IMR-90 (cell line): ENCODE data around the gene STOM. TPM values are rescaled to one million over a fixed set of nuclear protein-coding genes. Genes with fewer than 3 reads are reported as not detected.

Source experiments
- ATAC-seq: fragments of 200-7000 bp; cut with Tn5 transposase; 2 replicates; pipeline ENCODE4 v1.9.1; 2020; ENCODE audit warnings: low read depth, mild to moderate bottlenecking, moderate library complexity
- BruUV-seq: library from RNA; stranded (reverse); fragments of 400-500 nt; replicated peaks from 2 replicates; lab custom pipeline; 2021; lab: Mats Ljungman, UMichigan
- CTCF ChIA-PET: fragments of 300-600 bp; formaldehyde crosslinking; extraction: SDS; loops from one replicate; lab custom pipeline; 2021; ENCODE audit warnings: antibody characterized with exemption; lab: Yijun Ruan, JAX
- POLR2A ChIA-PET: fragments of 300-600 bp; sonication (Branson Sonifier 250); formaldehyde crosslinking; loops from one replicate; lab custom pipeline; 2022; ENCODE audit warnings: antibody characterized with exemption; ENCODE audit not compliant: unreplicated experiment; lab: Charles Lee
- DNase-seq: peaks from one replicate; pipeline ENCODE4 v3.0.0; 2013
- H2AFZ ChIP-seq: replicated peaks from 2 replicates; pipeline ENCODE3; 2013; ENCODE audit warnings: low read length, mild to moderate bottlenecking; ENCODE audit not compliant: poor library complexity
- H2AK5ac ChIP-seq: 2 replicates; pipeline ENCODE4 v1.6.1; 2013; ENCODE audit warnings: low read depth, low read length, inconsistent platforms
- H2AK9ac ChIP-seq: replicated peaks from 2 replicates; pipeline ENCODE3; 2013; ENCODE audit warnings: mild to moderate bottlenecking, low read depth, low read length, moderate library complexity; ENCODE audit not compliant: poor library complexity
- H2BK120ac ChIP-seq: 2 replicates; pipeline ENCODE4 v1.6.1; 2013; ENCODE audit warnings: low read depth, low read length, inconsistent platforms
- H2BK15ac ChIP-seq: 3 replicates; pipeline ENCODE4 v1.6.1; 2013; ENCODE audit warnings: low read depth, low read length, inconsistent platforms
- H2BK20ac ChIP-seq: 2 replicates; pipeline ENCODE4 v1.6.1; 2013; ENCODE audit warnings: low read depth, mild to moderate bottlenecking, inconsistent platforms, low read length, moderate library complexity
- H2BK5ac ChIP-seq: 2 replicates; pipeline ENCODE4 v1.6.1; 2013; ENCODE audit warnings: mild to moderate bottlenecking, low read depth, low read length, inconsistent platforms; ENCODE audit not compliant: poor library complexity, severe bottlenecking
- H3K14ac ChIP-seq: replicated peaks from 2 replicates; pipeline ENCODE4 v1.6.1; 2013; ENCODE audit warnings: low read depth, low read length, inconsistent platforms
- H3K18ac ChIP-seq: 2 replicates; pipeline ENCODE4 v1.6.1; 2013; ENCODE audit warnings: low read depth, low read length, control low read depth
- H3K23ac ChIP-seq: 2 replicates; pipeline ENCODE4 v1.6.1; 2013; ENCODE audit warnings: low read depth, low read length, inconsistent platforms
- H3K27ac ChIP-seq: 2 replicates; pipeline ENCODE4 v1.5.1; 2013; ENCODE audit warnings: mild to moderate bottlenecking, control low read depth, low read length; ENCODE audit not compliant: insufficient read depth
- H3K27me3 ChIP-seq: 2 replicates; pipeline ENCODE4 v1.6.1; 2013; ENCODE audit warnings: low read length; ENCODE audit not compliant: control insufficient read depth, insufficient read depth
- H3K36me3 ChIP-seq: 2 replicates; pipeline ENCODE4 v1.6.1; 2013; ENCODE audit warnings: low read length, mixed read lengths; ENCODE audit not compliant: control insufficient read depth, insufficient read depth
- H3K4ac ChIP-seq: 2 replicates; pipeline ENCODE4 v1.6.1; 2013; ENCODE audit warnings: low read depth, low read length, inconsistent platforms
- H3K4me1 ChIP-seq: 2 replicates; pipeline ENCODE4 v1.6.1; 2013; ENCODE audit warnings: low read length, mixed read lengths; ENCODE audit not compliant: control insufficient read depth, insufficient read depth
- H3K4me2 ChIP-seq: 2 replicates; pipeline ENCODE4 v1.6.1; 2013; ENCODE audit warnings: low read depth, mild to moderate bottlenecking, control low read depth, low read length, moderate library complexity
- H3K4me3 ChIP-seq: 2 replicates; pipeline ENCODE4 v1.5.1; 2013; ENCODE audit warnings: low read depth, mild to moderate bottlenecking, control low read depth, low read length, moderate library complexity; ENCODE audit not compliant: insufficient read depth
- H3K56ac ChIP-seq: 2 replicates; pipeline ENCODE4 v1.6.1; 2013; ENCODE audit warnings: low read length, inconsistent platforms; ENCODE audit not compliant: insufficient read depth; ENCODE audit errors: extremely low read depth
- H3K79me1 ChIP-seq, 2 experiments: 2 replicates each; pipeline ENCODE4 v1.6.1; 2013; ENCODE audit warnings: low read length in 2 of 2, inconsistent platforms in 1 of 2, low read depth in 1 of 2
- H3K9ac ChIP-seq: 2 replicates; pipeline ENCODE4 v1.6.1; 2013; ENCODE audit warnings: low read depth, low read length, control low read depth
- H3K9me1 ChIP-seq: 2 replicates; pipeline ENCODE4 v1.6.1; 2013; ENCODE audit warnings: low read length, inconsistent platforms; ENCODE audit not compliant: insufficient read depth
- H3K9me3 ChIP-seq: 2 replicates; pipeline ENCODE4 v1.6.1; 2013; ENCODE audit warnings: low read length; ENCODE audit not compliant: control insufficient read depth, insufficient read depth
- H4K20me1 ChIP-seq: 2 replicates; pipeline ENCODE4 v1.6.1; 2013; ENCODE audit warnings: low read length, inconsistent platforms; ENCODE audit not compliant: insufficient read depth
- H4K5ac ChIP-seq: 2 replicates; pipeline ENCODE4 v1.6.1; 2013; ENCODE audit warnings: mild to moderate bottlenecking, low read depth, low read length, control low read depth
- H4K8ac ChIP-seq, 2 experiments: 2 replicates each; pipeline ENCODE4 v1.6.1; 2013; ENCODE audit warnings: low read depth in 2 of 2, low read length in 2 of 2, control low read depth in 1 of 2, inconsistent platforms in 1 of 2
- H4K91ac ChIP-seq: 2 replicates; pipeline ENCODE4 v1.6.1; 2013; ENCODE audit warnings: low read depth, low read length, inconsistent platforms; ENCODE audit not compliant: insufficient read depth
- BHLHE40 ChIP-seq: fragments of 150-350 bp; IDR thresholded peaks from 2 replicates; pipeline ENCODE4 v1.6.1; 2016; ENCODE audit warnings: mild to moderate bottlenecking, low read depth, low read length
- FOS ChIP-seq: fragments of 150-350 bp; IDR thresholded peaks from 2 replicates; pipeline ENCODE4 v1.6.1; 2016; ENCODE audit warnings: low read depth, low read length
- MXI1 ChIP-seq: IDR thresholded peaks from 2 replicates; pipeline ENCODE4 v1.6.1; 2012; ENCODE audit warnings: low read depth, mild to moderate bottlenecking, low read length, moderate library complexity, borderline replicate concordance
- NFE2L2 ChIP-seq: fragments of 150-350 bp; IDR thresholded peaks from 2 replicates; pipeline ENCODE4 v1.6.1; 2016; ENCODE audit warnings: low read depth, mild to moderate bottlenecking, low read length
- RAD21 ChIP-seq: IDR thresholded peaks from 2 replicates; pipeline ENCODE4 v1.6.1; 2012; ENCODE audit warnings: low read length, improper control_type of control experiment
- RCOR1 ChIP-seq: IDR thresholded peaks from 2 replicates; pipeline ENCODE4 v1.6.1; 2012; ENCODE audit warnings: mild to moderate bottlenecking, low read length, improper control_type of control experiment; ENCODE audit not compliant: insufficient replicate concordance
- RFX5 ChIP-seq: IDR thresholded peaks from 2 replicates; pipeline ENCODE4 v1.8.0; 2012; ENCODE audit warnings: low read depth, mild to moderate bottlenecking, low read length, moderate library complexity
- WGBS, 2 experiments: methylation state at CpG; one replicate each; pipeline versions ENCODE4 v1.1.5 to v1.1.7; 2013; ENCODE audit warnings: missing lambda C conversion rate in 2 of 2; ENCODE audit not compliant: insufficient read length in 1 of 2; ENCODE audit errors: extremely low coverage in 2 of 2; 5-methylcytosine and 5-hydroxymethylcytosine counted together
- dilution Hi-C: fragments of 300-500 bp; cut with HindIII; formaldehyde crosslinking; loops from one replicate; pipeline ENCODE4 v1.14.3; 2018; ENCODE audit warnings: low sequenced_read_pairs; ENCODE audit not compliant: unreplicated experiment
- in situ Hi-C: fragments of 300-500 bp; cut with MboI; formaldehyde crosslinking; loops from 3 replicates; pipeline ENCODE4 v1.14.3; 2019; ENCODE audit warnings: low sequenced_read_pairs, inconsistent platforms, mixed read lengths
- intact Hi-C: fragments of 100-400 bp; cut with micrococcal nuclease; formaldehyde crosslinking; loops from 2 replicates; pipeline ENCODE4 v1.10.0; 2022
- polyA plus RNA-seq, 3 experiments: library from polyadenylated mRNA; depleted of rRNA; stranded (reverse); fragments of >200 nt; gene quantifications; 2 replicates each; pipeline ENCODE4 v1.2.3, GENCODE V29; 2012; ENCODE audit warnings: low replicate concordance in 1 of 3
- total RNA-seq: library from RNA; depleted of rRNA; stranded (reverse); fragments of >200 nt; gene quantifications from 2 replicates; pipeline ENCODE4 v1.2.3, GENCODE V29; 2012
- TF ChIP-seq, protein P1 (sequence below): fragments of 150-350 bp; IDR thresholded peaks from 2 replicates; pipeline ENCODE4 v1.6.1; 2016; ENCODE audit warnings: low read depth, mild to moderate bottlenecking, low read length, moderate library complexity, borderline replicate concordance
- TF ChIP-seq, protein P2 (sequence below): fragments of 150-350 bp; IDR thresholded peaks from 2 replicates; pipeline ENCODE4 v1.6.1; 2017; ENCODE audit warnings: mild to moderate bottlenecking, antibody characterized with exemption, low read length, low read depth

Gene STOM
- total and polyA plus RNA-seq, 2 of the 4 experiments (the other 2 are of a cell fraction): 78.4 to 84.8 TPM

DNA sequence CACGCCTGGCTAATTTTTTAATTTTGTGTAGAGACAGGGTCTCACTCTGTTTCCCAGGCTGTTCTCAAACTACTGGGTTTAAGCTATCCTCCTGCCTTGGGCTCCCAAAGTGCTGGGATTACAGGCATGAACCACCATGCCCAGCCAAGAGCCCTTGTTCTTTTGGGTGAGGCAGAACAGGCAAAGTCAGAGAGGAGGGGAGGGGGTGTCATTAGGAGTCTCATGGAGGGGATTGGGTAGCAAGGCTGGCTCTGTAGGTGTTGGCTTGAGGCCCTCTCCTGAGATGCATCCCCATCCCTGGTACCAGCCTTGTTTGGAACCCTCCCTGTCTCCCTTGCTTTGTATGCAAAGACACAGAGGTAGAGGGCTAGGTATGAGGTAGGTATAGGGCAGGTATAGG is 78.0 kb downstream of the STOM start:
- in situ Hi-C loops (no loop called here), intact Hi-C loops (no loop called here), dilution Hi-C loops (no loop called here)
- peaks cover 24% of the 10 kb centered on the region; the same call in 1 of the 2 replicates for H4K20me1 ChIP-seq
- H3K79me1 ChIP-seq: peaks cover 55 to 82% of the 10 kb centered on the region in 2 experiments
- ATAC-seq (no peak), DNase-seq (no peak)
- no peak overlapping the region for H2AFZ ChIP-seq
- H3K36me3 ChIP-seq: peaks cover 41% of the 10 kb centered on the region
- no peak overlapping the region for H3K56ac ChIP-seq
- H3K4me2 ChIP-seq: no peak overlapping the region
- H2AK9ac ChIP-seq: no peak overlapping the region
- H2BK20ac ChIP-seq: no peak overlapping the region
- no peak overlapping the region for H3K18ac ChIP-seq
- peaks cover 47% of the 10 kb centered on the region for H3K9me1 ChIP-seq
- no peak overlapping the region for H2BK15ac ChIP-seq
- no peaks in the 10 kb centered on the region for H3K27me3 ChIP-seq
- no peak overlapping the region for H4K8ac ChIP-seq
- peaks cover 32% of the 10 kb centered on the region for H3K4me1 ChIP-seq
- no peak overlapping the region for H4K91ac ChIP-seq
- no peak overlapping the region for H3K9ac ChIP-seq
- no peak overlapping the region for H2BK5ac ChIP-seq
- H2BK120ac ChIP-seq: no peak overlapping the region
- no peak overlapping the region for H3K4ac ChIP-seq
- H2AK5ac ChIP-seq: no peak overlapping the region
- H3K9me3 ChIP-seq: no peaks in the 10 kb centered on the region
- H3K14ac ChIP-seq: no peak overlapping the region
- no TSS peak for BruUV-seq
- ChIA-PET CTCF (no interaction called here), POLR2A (no interaction called here)
- WGBS, 2 experiments: no CpG with 5 or more reads among the region's 1 CpG
- no peak overlapping the region for H4K5ac ChIP-seq
- TF ChIP-seq RAD21: no peak
- TF ChIP-seq MXI1: no peak
- TF ChIP-seq BHLHE40: no peak
- TF ChIP-seq FOS: no peak
- TF ChIP-seq, protein P1, sequence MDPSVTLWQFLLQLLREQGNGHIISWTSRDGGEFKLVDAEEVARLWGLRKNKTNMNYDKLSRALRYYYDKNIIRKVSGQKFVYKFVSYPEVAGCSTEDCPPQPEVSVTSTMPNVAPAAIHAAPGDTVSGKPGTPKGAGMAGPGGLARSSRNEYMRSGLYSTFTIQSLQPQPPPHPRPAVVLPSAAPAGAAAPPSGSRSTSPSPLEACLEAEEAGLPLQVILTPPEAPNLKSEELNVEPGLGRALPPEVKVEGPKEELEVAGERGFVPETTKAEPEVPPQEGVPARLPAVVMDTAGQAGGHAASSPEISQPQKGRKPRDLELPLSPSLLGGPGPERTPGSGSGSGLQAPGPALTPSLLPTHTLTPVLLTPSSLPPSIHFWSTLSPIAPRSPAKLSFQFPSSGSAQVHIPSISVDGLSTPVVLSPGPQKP: no peak
- TF ChIP-seq, protein P2, sequence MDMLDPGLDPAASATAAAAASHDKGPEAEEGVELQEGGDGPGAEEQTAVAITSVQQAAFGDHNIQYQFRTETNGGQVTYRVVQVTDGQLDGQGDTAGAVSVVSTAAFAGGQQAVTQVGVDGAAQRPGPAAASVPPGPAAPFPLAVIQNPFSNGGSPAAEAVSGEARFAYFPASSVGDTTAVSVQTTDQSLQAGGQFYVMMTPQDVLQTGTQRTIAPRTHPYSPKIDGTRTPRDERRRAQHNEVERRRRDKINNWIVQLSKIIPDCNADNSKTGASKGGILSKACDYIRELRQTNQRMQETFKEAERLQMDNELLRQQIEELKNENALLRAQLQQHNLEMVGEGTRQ: no peak
- TF ChIP-seq RCOR1: no peak
- no peak for TF ChIP-seq NFE2L2
- no peak for TF ChIP-seq RFX5
- no peak overlapping the region for H3K4me3 ChIP-seq
- no peak overlapping the region for H3K27ac ChIP-seq
- H3K23ac ChIP-seq: no peak overlapping the region
